ENCODE data around the gene FKBP10. TPM values are rescaled to one million over a fixed set of nuclear protein-coding genes. Genes with fewer than 3 reads are reported as not detected.

The FKBP10 gene
- polyA plus RNA-seq, 2 of the 4 experiments (the other 2 are of a cell fraction) = 109 to 119 TPM

GRCh38 chr17:41865596-41865893 is 52.7 kb downstream of the FKBP10 start (continued):
- TF ChIP-seq CHD2 (IDR thresholded peaks at IDR 0.05; ENCODE audit: low read length, partially characterized antibody) = no peak
- TF ChIP-seq USF2 (IDR thresholded peaks at IDR 0.05) = no peak
- TF ChIP-seq HDAC2 (IDR thresholded peaks at IDR 0.05) = no peak
- TF ChIP-seq HES2 (IDR thresholded peaks at IDR 0.05) = no peak
- TF ChIP-seq ELK1 (IDR thresholded peaks at IDR 0.05; ENCODE audit: low read depth, low read length) = no peak
- no peak for TF ChIP-seq REST (IDR thresholded peaks at IDR 0.05)
- no peak for TF ChIP-seq ESRRA (IDR thresholded peaks at IDR 0.05; ENCODE audit: borderline replicate concordance, low read length)
- no peak; the same call in 1 of the 2 replicates for TF ChIP-seq ATOH8 (CRISPR knock-in tag; IDR thresholded peaks at IDR 0.05; ENCODE audit: low read depth)
- TF ChIP-seq RARB (CRISPR knock-in tag; IDR thresholded peaks at IDR 0.05) = peak; percentile 47; the same call in 1 of the 2 replicates
- no peak for TF ChIP-seq E2F6 (IDR thresholded peaks at IDR 0.05; ENCODE audit: borderline replicate concordance, low read depth)
- TF ChIP-seq FOXS1 (CRISPR knock-in tag; IDR thresholded peaks at IDR 0.05) = no peak
- TF ChIP-seq NFE2L2 (conservative IDR thresholded peaks at IDR 0.05; ENCODE audit: low read length) = no peak
- TF ChIP-seq HOXB5 (CRISPR knock-in tag; IDR thresholded peaks at IDR 0.05) = no peak
- TF ChIP-seq ZSCAN20 (CRISPR knock-in tag; IDR thresholded peaks at IDR 0.05) = no peak
- TF ChIP-seq ZC3H11A (IDR thresholded peaks at IDR 0.05) = no peak
- no peak for TF ChIP-seq KDM1A (IDR thresholded peaks at IDR 0.05; ENCODE audit: low read depth)
- TF ChIP-seq RAD21 (conservative IDR thresholded peaks at IDR 0.05 in 1 of 2, IDR thresholded peaks at IDR 0.05 in 1 of 2) = no peak
- TF ChIP-seq CHD4 (IDR thresholded peaks at IDR 0.05; ENCODE audit: borderline replicate concordance) = no peak
- TF ChIP-seq HMGXB4 (CRISPR knock-in tag; IDR thresholded peaks at IDR 0.05; ENCODE audit: borderline replicate concordance) = no peak
- TF ChIP-seq JUN (IDR thresholded peaks at IDR 0.05) = no peak; a peak in 1 of 5 replicates
- no peak for TF ChIP-seq KDM5A (IDR thresholded peaks at IDR 0.05)
- TF ChIP-seq NR3C1 (IDR thresholded peaks at IDR 0.05) = no peak
- peak; percentile 50; the same call in 1 of the 2 replicates for TF ChIP-seq MAX (IDR thresholded peaks at IDR 0.05)
- TF ChIP-seq CEBPB (IDR thresholded peaks at IDR 0.05) = no peak
- TF ChIP-seq TFCP2L1 (CRISPR knock-in tag; IDR thresholded peaks at IDR 0.05) = 0 out of 2 replicates have a peak, but pooled peaks have one; percentile 50
- no peak for TF ChIP-seq ZFP36 (IDR thresholded peaks at IDR 0.05; ENCODE audit: borderline replicate concordance, partially characterized antibody)
- TF ChIP-seq POLR2A (IDR thresholded peaks at IDR 0.05; ENCODE audit: low read length) = no peak
- TF ChIP-seq PHF8 (IDR thresholded peaks at IDR 0.05; ENCODE audit: borderline replicate concordance, low read depth) = no peak
- TF ChIP-seq CBX2 (IDR thresholded peaks at IDR 0.05; ENCODE audit: borderline replicate concordance, low read depth) = no peak
- no peak for TF ChIP-seq EHF (CRISPR knock-in tag; IDR thresholded peaks at IDR 0.05)
- TF ChIP-seq HOXA7 (CRISPR knock-in tag; IDR thresholded peaks at IDR 0.05) = peak; percentile 96
- no peak for TF ChIP-seq RNF2 (IDR thresholded peaks at IDR 0.05; ENCODE audit: borderline replicate concordance, low read depth)
- no peak for TF ChIP-seq HEYL (CRISPR knock-in tag; IDR thresholded peaks at IDR 0.05)
- peak; percentile 84; the same call in 1 of the 2 replicates for TF ChIP-seq PBX3 (IDR thresholded peaks at IDR 0.05)

Measured in A549 (cell line).